H1 (cell line): ENCODE data around the gene TSPY2.
"Not testable (repeated sequence)": the region's sequence is repeated elsewhere in the genome, so short reads cannot be mapped to it uniquely, and the experiment has no call there.

ENCODE experiments used
- CHD7 ChIP-seq: fragments of 300-600 bp; sonication (generic); IDR thresholded peaks from 2 replicates; pipeline ENCODE4 v1.7.1; 2012; ENCODE audit warnings: low read length, moderate library complexity, mild to moderate bottlenecking, inconsistent platforms; ENCODE audit not compliant: insufficient replicate concordance
- NANOG ChIP-seq: IDR thresholded peaks from 2 replicates; pipeline ENCODE4 v1.6.1; 2011; ENCODE audit warnings: low read length, low read depth, mild to moderate bottlenecking, inconsistent platforms; ENCODE audit not compliant: insufficient read depth, poor library complexity, severe bottlenecking
- PHF8 ChIP-seq: fragments of 200-600 bp; sonication (generic); conservative IDR thresholded peaks from 2 replicates; pipeline ENCODE4 v1.7.1; 2012; ENCODE audit warnings: low read depth, mild to moderate bottlenecking, inconsistent platforms, low read length, moderate library complexity
- POLR2A ChIP-seq, 2 experiments: IDR thresholded peaks; 1 replicate in 1 of 2; 2 replicates in 1 of 2; pipeline ENCODE4 v1.6.1; 2011; ENCODE audit warnings: low read depth in 2 of 2, low read length in 2 of 2, mild to moderate bottlenecking in 2 of 2; ENCODE audit errors: control extremely low read depth in 1 of 2
- SIN3A ChIP-seq, 2 experiments: IDR thresholded peaks in 1 of 2; conservative IDR thresholded peaks in 1 of 2; 2 replicates each; pipeline ENCODE4 v1.6.1; 2011 to 2012; ENCODE audit warnings: low read length in 2 of 2, improper control_type of control experiment in 1 of 2, low read depth in 1 of 2, mild to moderate bottlenecking in 1 of 2
- SUZ12 ChIP-seq: fragments of 200-600 bp; sonication (generic); IDR thresholded peaks from 2 replicates; pipeline ENCODE4 v1.6.1; 2012; ENCODE audit warnings: mild to moderate bottlenecking, inconsistent platforms, low read length, moderate library complexity, mixed read lengths
- TAF1 ChIP-seq: IDR thresholded peaks from 2 replicates; pipeline ENCODE4 v1.6.1; 2011; ENCODE audit warnings: mild to moderate bottlenecking, low read depth, low read length
- TF ChIP-seq, protein P1 (sequence below), 3 experiments: IDR thresholded peaks; 1 replicate in 2 of 3; 2 replicates in 1 of 3; pipeline versions ENCODE4 v1.5.1 to v1.6.1; 2011; ENCODE audit warnings: low read length in 3 of 3, mild to moderate bottlenecking in 3 of 3, inconsistent platforms in 2 of 3, low read depth in 1 of 3, moderate library complexity in 1 of 3; ENCODE audit not compliant: insufficient read depth in 1 of 3; ENCODE audit errors: control extremely low read depth in 1 of 3

DNA sequence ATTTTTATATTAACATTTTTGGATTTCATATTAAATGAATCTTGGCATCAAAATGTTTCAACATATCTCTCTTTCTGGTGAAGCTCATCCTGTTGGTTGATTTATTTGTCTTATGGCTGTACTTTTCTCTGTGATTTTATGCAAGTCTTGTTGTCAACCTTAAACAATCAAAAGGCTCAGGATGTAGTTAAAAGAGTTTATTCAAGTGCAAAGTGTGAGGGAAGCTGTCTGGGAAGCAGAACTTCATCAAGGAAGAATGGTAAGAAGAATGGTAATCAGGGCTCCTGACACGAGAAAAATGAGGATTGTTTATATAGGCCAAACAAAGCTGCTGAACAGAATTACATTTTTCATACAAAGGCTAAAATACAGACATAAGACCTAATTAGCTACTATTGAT lies 29.0 kb upstream of the TSPY2 start:
- TF ChIP-seq, protein P1, sequence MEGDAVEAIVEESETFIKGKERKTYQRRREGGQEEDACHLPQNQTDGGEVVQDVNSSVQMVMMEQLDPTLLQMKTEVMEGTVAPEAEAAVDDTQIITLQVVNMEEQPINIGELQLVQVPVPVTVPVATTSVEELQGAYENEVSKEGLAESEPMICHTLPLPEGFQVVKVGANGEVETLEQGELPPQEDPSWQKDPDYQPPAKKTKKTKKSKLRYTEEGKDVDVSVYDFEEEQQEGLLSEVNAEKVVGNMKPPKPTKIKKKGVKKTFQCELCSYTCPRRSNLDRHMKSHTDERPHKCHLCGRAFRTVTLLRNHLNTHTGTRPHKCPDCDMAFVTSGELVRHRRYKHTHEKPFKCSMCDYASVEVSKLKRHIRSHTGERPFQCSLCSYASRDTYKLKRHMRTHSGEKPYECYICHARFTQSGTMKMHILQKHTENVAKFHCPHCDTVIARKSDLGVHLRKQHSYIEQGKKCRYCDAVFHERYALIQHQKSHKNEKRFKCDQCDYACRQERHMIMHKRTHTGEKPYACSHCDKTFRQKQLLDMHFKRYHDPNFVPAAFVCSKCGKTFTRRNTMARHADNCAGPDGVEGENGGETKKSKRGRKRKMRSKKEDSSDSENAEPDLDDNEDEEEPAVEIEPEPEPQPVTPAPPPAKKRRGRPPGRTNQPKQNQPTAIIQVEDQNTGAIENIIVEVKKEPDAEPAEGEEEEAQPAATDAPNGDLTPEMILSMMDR (IDR thresholded peaks at IDR 0.05; ENCODE audit: control extremely low read depth in 1 of 3, insufficient read depth in 1 of 3, low read depth in 1 of 3, low read length in 3 of 3) = not testable (repeated sequence)
- not testable (repeated sequence) for TF ChIP-seq TAF1; SIN3A (conservative IDR thresholded peaks at IDR 0.05 in 1 of 2, IDR thresholded peaks at IDR 0.05 in 1 of 2; ENCODE audit: low read depth in 1 of 2, low read length in 2 of 2); SUZ12; CHD7; PHF8; POLR2A (IDR thresholded peaks at IDR 0.05; ENCODE audit: control extremely low read depth in 1 of 2, low read depth in 2 of 2, low read length in 2 of 2); NANOG
